Caco-2 (cell line): Measurements from ENCODE around the gene CDCA7. TPM values are rescaled to one million over a fixed set of nuclear protein-coding genes. Genes with fewer than 3 reads are reported as not detected.

Experiments
- BruUV-seq: library from RNA; stranded (reverse); fragments of 400-500 nt; replicated peaks from 2 replicates; lab custom pipeline; 2021; lab: Mats Ljungman, UMichigan
- CTCF ChIA-PET: fragments of 300-600 bp; sonication (Branson Sonifier 250); formaldehyde crosslinking; loops from one replicate; lab custom pipeline; 2022; ENCODE audit warnings: antibody characterized with exemption; lab: Charles Lee
- POLR2A ChIA-PET: fragments of 300-600 bp; sonication (Branson Sonifier 250); formaldehyde crosslinking; loops from one replicate; lab custom pipeline; 2022; ENCODE audit warnings: antibody characterized with exemption; lab: Charles Lee
- DNase-seq, 2 experiments: peaks; one replicate each; pipeline versions ENCODE4 v3.0.0 to v3.0.0-alpha.2; 2020 to 2022
- H3K27me3 ChIP-seq: replicated peaks from 2 replicates; pipeline ENCODE4 v1.6.0; 2011; ENCODE audit warnings: low read length; ENCODE audit not compliant: control insufficient read depth, insufficient read depth
- H3K36me3 ChIP-seq: 2 replicates; pipeline ENCODE4 v1.5.1; 2011; ENCODE audit warnings: low read length; ENCODE audit not compliant: control insufficient read depth, insufficient read depth
- H3K4me1 ChIP-seq: fragments of 250-450 bp; sonication (Bioruptor Pico); 2 replicates; pipeline ENCODE4 v1.5.1; 2020; ENCODE audit warnings: mild to moderate bottlenecking
- H3K4me3 ChIP-seq: 2 replicates; pipeline ENCODE4 v1.5.1; 2011; ENCODE audit warnings: low read depth, mild to moderate bottlenecking, control low read depth, low read length
- H3K9me3 ChIP-seq: fragments of 250-450 bp; sonication (Bioruptor Pico); 2 replicates; pipeline ENCODE4 v1.5.1; 2020; ENCODE audit warnings: mild to moderate bottlenecking, moderate library complexity
- H3K27ac Mint-ChIP-seq: one replicate; pipeline ENCODE4 v1.8.0; 2022; ENCODE audit warnings: mixed read lengths; ENCODE audit not compliant: unreplicated experiment
- H3K27me3 Mint-ChIP-seq: one replicate; pipeline ENCODE4 v1.8.0; 2022; ENCODE audit warnings: mixed read lengths; ENCODE audit not compliant: insufficient read depth, unreplicated experiment
- H3K36me3 Mint-ChIP-seq: one replicate; pipeline ENCODE4 v1.8.0; 2022; ENCODE audit warnings: mild to moderate bottlenecking, mixed read lengths; ENCODE audit not compliant: insufficient read depth, unreplicated experiment
- H3K4me1 Mint-ChIP-seq: one replicate; pipeline ENCODE4 v1.8.0; 2022; ENCODE audit warnings: low read depth, mixed read lengths; ENCODE audit not compliant: unreplicated experiment
- H3K4me3 Mint-ChIP-seq: one replicate; pipeline ENCODE4 v1.8.0; 2022; ENCODE audit warnings: mild to moderate bottlenecking, moderate library complexity, mixed read lengths; ENCODE audit not compliant: unreplicated experiment
- H3K9me3 Mint-ChIP-seq: one replicate; pipeline ENCODE4 v1.8.0; 2022; ENCODE audit warnings: mixed read lengths; ENCODE audit not compliant: unreplicated experiment
- intact Hi-C: fragments of 100-400 bp; cut with micrococcal nuclease; formaldehyde crosslinking; loops from one replicate; pipeline ENCODE4 v1.10.0; 2022; ENCODE audit not compliant: unreplicated experiment
- total RNA-seq: library from RNA; stranded (reverse); gene quantifications from 2 replicates; pipeline ENCODE4 v1.2.3, GENCODE V29; 2022
- TF ChIP-seq, protein P1 (sequence below), 2 experiments: fragments of 200-600 bp in 1 of 2; IDR thresholded peaks; 1 replicate in 1 of 2; 2 replicates in 1 of 2; pipeline versions ENCODE4 v1.5.1 to v1.8.0; 2011 to 2022; ENCODE audit warnings: antibody characterized with exemption in 1 of 2, control low read depth in 1 of 2, inconsistent platforms in 1 of 2, low read depth in 1 of 2, low read length in 1 of 2, mild to moderate bottlenecking in 1 of 2, moderate library complexity in 1 of 2; ENCODE audit not compliant: insufficient read depth in 1 of 2, severe bottlenecking in 1 of 2, unreplicated experiment in 1 of 2

The CDCA7 gene
- total RNA-seq, 1 experiment from 2014 or later, result 58.1 TPM

- Mint-ChIP-seq H3K9me3 (no peaks in the 10 kb centered on the region), H3K36me3 (peaks cover 48% of the 10 kb centered on the region), H3K27ac (no peak overlapping the region), H3K4me3 (no peak overlapping the region), H3K4me1 (peaks cover 22% of the 10 kb centered on the region), H3K27me3 (no peaks in the 10 kb centered on the region)
- no peak for DNase-seq
- ChIA-PET POLR2A (no interaction called here), CTCF (no interaction called here)
- peaks cover 15% of the 10 kb centered on the region for H3K4me1 ChIP-seq
- no TSS peak for BruUV-seq
- no peaks in the 10 kb centered on the region for H3K27me3 ChIP-seq
- intact Hi-C loops, result no loop called here
- TF ChIP-seq, protein P1, sequence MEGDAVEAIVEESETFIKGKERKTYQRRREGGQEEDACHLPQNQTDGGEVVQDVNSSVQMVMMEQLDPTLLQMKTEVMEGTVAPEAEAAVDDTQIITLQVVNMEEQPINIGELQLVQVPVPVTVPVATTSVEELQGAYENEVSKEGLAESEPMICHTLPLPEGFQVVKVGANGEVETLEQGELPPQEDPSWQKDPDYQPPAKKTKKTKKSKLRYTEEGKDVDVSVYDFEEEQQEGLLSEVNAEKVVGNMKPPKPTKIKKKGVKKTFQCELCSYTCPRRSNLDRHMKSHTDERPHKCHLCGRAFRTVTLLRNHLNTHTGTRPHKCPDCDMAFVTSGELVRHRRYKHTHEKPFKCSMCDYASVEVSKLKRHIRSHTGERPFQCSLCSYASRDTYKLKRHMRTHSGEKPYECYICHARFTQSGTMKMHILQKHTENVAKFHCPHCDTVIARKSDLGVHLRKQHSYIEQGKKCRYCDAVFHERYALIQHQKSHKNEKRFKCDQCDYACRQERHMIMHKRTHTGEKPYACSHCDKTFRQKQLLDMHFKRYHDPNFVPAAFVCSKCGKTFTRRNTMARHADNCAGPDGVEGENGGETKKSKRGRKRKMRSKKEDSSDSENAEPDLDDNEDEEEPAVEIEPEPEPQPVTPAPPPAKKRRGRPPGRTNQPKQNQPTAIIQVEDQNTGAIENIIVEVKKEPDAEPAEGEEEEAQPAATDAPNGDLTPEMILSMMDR (IDR thresholded peaks at IDR 0.05; ENCODE audit: insufficient read depth in 1 of 2, low read depth in 1 of 2, low read length in 1 of 2, severe bottlenecking in 1 of 2, unreplicated experiment in 1 of 2), result no peak
- H3K36me3 ChIP-seq, result no peaks in the 10 kb centered on the region
- H3K9me3 ChIP-seq, result no peaks in the 10 kb centered on the region
- H3K4me3 ChIP-seq, result no peak overlapping the region
These were observed 2.7 kb downstream of the CDCA7 start for GRCh38 chr2:173357346-173357745.

- ChIA-PET POLR2A (no interaction called here), CTCF (no interaction called here)
- Mint-ChIP-seq H3K4me3 (no peak overlapping the region), H3K9me3 (no peaks in the 10 kb centered on the region), H3K27ac (no peak overlapping the region), H3K27me3 (no peaks in the 10 kb centered on the region), H3K4me1 (peaks cover 12% of the 10 kb centered on the region), H3K36me3 (peaks cover 60% of the 10 kb centered on the region)
- no TSS peak for BruUV-seq
- intact Hi-C loops, result no loop called here
- DNase-seq, result no peak
- Histone ChIP-seq H3K9me3 (no peaks in the 10 kb centered on the region), H3K36me3 (no peaks in the 10 kb centered on the region), H3K4me1 (peaks cover 2% of the 10 kb centered on the region), H3K4me3 (no peak overlapping the region), H3K27me3 (no peaks in the 10 kb centered on the region)
- TF ChIP-seq, protein P1 (IDR thresholded peaks at IDR 0.05; ENCODE audit: insufficient read depth in 1 of 2, low read depth in 1 of 2, low read length in 1 of 2, severe bottlenecking in 1 of 2, unreplicated experiment in 1 of 2), result no peak
These were observed 3.9 kb downstream of the CDCA7 start for GRCh38 chr2:173358616-173359015.

- Histone ChIP-seq H3K27me3 (no peaks in the 10 kb centered on the region), H3K9me3 (no peaks in the 10 kb centered on the region), H3K4me3 (no peak overlapping the region), H3K36me3 (no peaks in the 10 kb centered on the region), H3K4me1 (no peaks in the 10 kb centered on the region)
- intact Hi-C loops, result no loop called here
- H3K4me3 Mint-ChIP-seq, result no peak overlapping the region
- DNase-seq, result no peak
- peaks cover 9% of the 10 kb centered on the region for H3K4me1 Mint-ChIP-seq
- POLR2A ChIA-PET, result no interaction called here
- H3K27ac Mint-ChIP-seq, result no peak overlapping the region
- CTCF ChIA-PET, result no interaction called here
- no peaks in the 10 kb centered on the region for H3K27me3 Mint-ChIP-seq
- BruUV-seq, result no TSS peak
- TF ChIP-seq, protein P1 (IDR thresholded peaks at IDR 0.05; ENCODE audit: insufficient read depth in 1 of 2, low read depth in 1 of 2, low read length in 1 of 2, severe bottlenecking in 1 of 2, unreplicated experiment in 1 of 2), result no peak
- no peaks in the 10 kb centered on the region for H3K9me3 Mint-ChIP-seq
- peaks cover 65% of the 10 kb centered on the region for H3K36me3 Mint-ChIP-seq
These were observed 4.6 kb downstream of the CDCA7 start for GRCh38 chr2:173359231-173359630.
